H1 (cell line): Measurements from ENCODE around the gene CDC42BPB. TPM values are rescaled to one million over a fixed set of nuclear protein-coding genes. Genes with fewer than 3 reads are reported as not detected.

ENCODE experiments used
- ASH2L ChIP-seq: fragments of 200-600, 300-600 bp; sonication (generic); IDR thresholded peaks from one replicate; pipeline ENCODE4 v1.7.1; 2017; ENCODE audit warnings: low read length
- MAFK ChIP-seq: IDR thresholded peaks from 2 replicates; pipeline ENCODE4 v1.6.1; 2012; ENCODE audit warnings: low read depth, mild to moderate bottlenecking, improper control_type of control experiment, low read length
- POLR2AphosphoS5 ChIP-seq: IDR thresholded peaks from 2 replicates; pipeline ENCODE4 v1.6.1; 2011; ENCODE audit warnings: low read depth, low read length
- SIX5 ChIP-seq: IDR thresholded peaks from 2 replicates; pipeline ENCODE4 v1.6.1; 2011; ENCODE audit warnings: mild to moderate bottlenecking, low read depth, low read length
- polyA plus RNA-seq, 7 experiments: library from polyadenylated mRNA; depleted of rRNA in 3 of 7; stranded (reverse) in 5 of 7; unstranded in 2 of 7; fragments of >200 nt in 5 of 7; fragments of 200-250 nt in 2 of 7; gene quantifications; 1 replicate in 5 of 7; 2 replicates in 1 of 7; 4 replicates in 1 of 7; pipeline versions ENCODE4 v1.2.1 to v1.2.3, GENCODE V29; 2011 to 2013; ENCODE audit warnings: missing spikeins in 2 of 7, mixed read lengths in 2 of 7
- total RNA-seq: library from RNA; stranded (reverse); fragmentation: NEBNext Ultra II Directional; extraction: Animal tissue kit (Norgen Biotek cat#: 25700); gene quantifications from 2 replicates; pipeline ENCODE4 v1.2.1, GENCODE V29; 2021

Gene CDC42BPB
- total and polyA plus RNA-seq, 2 of the 8 experiments (the other 6 are each of a cell fraction or from before 2014, with no cell fraction given): 51.2 to 88.2 TPM

- TF ChIP-seq POLR2AphosphoS5: no peak
- TF ChIP-seq SIX5: no peak
- TF ChIP-seq ASH2L: no peak
- TF ChIP-seq MAFK: no peak
Observed at GRCh38 chr14:103001651-103002396, 55.5 kb downstream of the CDC42BPB start (continued).
